Right ventricle myocardium inferior (tissue), 1 donor: Measurements from ENCODE around the gene ZNF672. TPM values are rescaled to one million over a fixed set of nuclear protein-coding genes. Genes with fewer than 3 reads are reported as not detected.

Experiments
- microRNA-seq: library from miRNA; unstranded; fragments of <30 nt; microRNA quantifications from one replicate; pipeline ENCODE4 v1.2.0, GENCODE V29; 2020
- total RNA-seq: library from RNA; stranded (reverse); fragmentation: NEBNext Ultra II Directional; extraction: Animal tissue kit (Norgen Biotek cat#: 25700); gene quantifications from one replicate; pipeline ENCODE4 v1.2.1, GENCODE V29; 2021
- donor health status: DM: no; HTN: yes; CAD: no; lungs with severe emphysema.

ZNF672 gene
- total RNA-seq, 1 donor from 2014 or later, result 40.3 TPM

Small RNA genes lying within 50 kb of the gene (microRNA-seq; reads per million reads assigned to microRNA genes)
- 4.3 reads per million, percentile 8 among the genes with 10 or more reads in this experiment for gene MIR3124

Other genes starting within 250 kb of the ZNF672 start
- gene OR2T10, start 240.5 kb upstream of the ZNF672 start, total RNA-seq, result not detected
- gene OR2T11, start 203.1 kb upstream of the ZNF672 start, total RNA-seq, result not detected
- gene OR2T35, start 192.9 kb upstream of the ZNF672 start, total RNA-seq, result not detected
- not detected for gene OR2T27, start 182.7 kb upstream of the ZNF672 start, total RNA-seq
- not detected for gene OR14I1, start 135.5 kb upstream of the ZNF672 start, total RNA-seq
- gene LYPD8, start 82.5 kb upstream of the ZNF672 start, total RNA-seq, result not detected
- 22.2 TPM for gene SH3BP5L, start 12.3 kb upstream of the ZNF672 start, total RNA-seq
- gene ZNF692, start 20.9 kb downstream of the ZNF672 start, total RNA-seq, result 20.8 TPM
- 2.9 TPM for gene PGBD2, start 68.0 kb downstream of the ZNF672 start, total RNA-seq